ENCODE data around the gene TRIM17.

Gene TRIM17

GRCh38 chr1:228414511-228415211 lies 2.0 kb downstream of the TRIM17 start:
- no peak for TF ChIP-seq Cebpa-rat (IDR thresholded peaks at IDR 0.05)
- peaks cover 33 to 54% (median 45%) of the 10 kb centered on the region in 11 experiments for H3K27me3 ChIP-seq
- peaks cover 0 to 7% (median 0%) of the 10 kb centered on the region in 11 experiments; a peak in 1 of 22 replicates for H3K9me3 ChIP-seq (replicated peaks in 1 of 11)
- H3K27ac ChIP-seq, result no peak overlapping the region
- peaks cover 0 to 6% (median 0%) of the 10 kb centered on the region in 10 experiments; a peak in 4 of 20 replicates for H3K4me1 ChIP-seq
- H3K4me2 ChIP-seq, result no peak overlapping the region
- H3K36me3 ChIP-seq, result peaks cover 0 to 27% (median 3%) of the 10 kb centered on the region in 11 experiments; a peak in 9 of 22 replicates
- no peak overlapping the region for H3K9ac ChIP-seq
- H4K20me1 ChIP-seq, result peaks cover 0 to 74% (median 21%) of the 10 kb centered on the region in 11 experiments; a peak in 18 of 22 replicates
- no peak overlapping the region for H3K4me3 ChIP-seq

- no peak for TF ChIP-seq Cebpa-rat (IDR thresholded peaks at IDR 0.05)
- Histone ChIP-seq H3K9ac (no peak overlapping the region), H3K9me3 (replicated peaks in 1 of 11) (peaks cover 0 to 7% (median 0%) of the 10 kb centered on the region in 11 experiments; a peak in 1 of 22 replicates), H3K27me3 (peaks cover 33 to 50% (median 43%) of the 10 kb centered on the region in 11 experiments), H3K4me1 (peaks cover 0 to 12% (median 4%) of the 10 kb centered on the region in 10 experiments; a peak in 16 of 20 replicates), H3K4me3 (no peak overlapping the region), H4K20me1 (peaks cover 3 to 75% (median 21%) of the 10 kb centered on the region in 11 experiments; a peak in 19 of 22 replicates), H3K36me3 (peaks cover 0 to 27% (median 3%) of the 10 kb centered on the region in 11 experiments; a peak in 9 of 22 replicates), H3K27ac (no peak overlapping the region), H3K4me2 (no peak overlapping the region)
Measured at GRCh38 chr1:228413241-228414010, 3.2 kb downstream of the TRIM17 start.

- Histone ChIP-seq H3K4me2 (no peak overlapping the region), H3K4me1 (peaks cover 14 to 25% (median 17%) of the 10 kb centered on the region in 10 experiments), H3K27me3 (peaks cover 23 to 34% (median 26%) of the 10 kb centered on the region in 11 experiments), H3K4me3 (no peak overlapping the region), H3K36me3 (peaks cover 0 to 27% (median 3%) of the 10 kb centered on the region in 11 experiments; a peak in 9 of 22 replicates), H3K9me3 (replicated peaks in 1 of 11) (peaks cover 0 to 7% (median 0%) of the 10 kb centered on the region in 11 experiments; a peak in 1 of 22 replicates), H4K20me1 (peaks cover 0 to 73% (median 25%) of the 10 kb centered on the region in 11 experiments; a peak in 18 of 22 replicates), H3K27ac (no peak overlapping the region), H3K9ac (no peak overlapping the region)
- TF ChIP-seq Cebpa-rat (IDR thresholded peaks at IDR 0.05), result no peak
Measured at GRCh38 chr1:228411548-228412430, 4.9 kb downstream of the TRIM17 start.

GRCh38 chr1:228411121-228411520 lies 5.5 kb downstream of the TRIM17 start:
- Histone ChIP-seq H3K27ac (no peak overlapping the region), H3K9ac (no peak overlapping the region), H3K4me3 (no peak overlapping the region), H3K9me3 (replicated peaks in 1 of 11) (peaks cover 0 to 5% (median 0%) of the 10 kb centered on the region in 11 experiments; a peak in 1 of 22 replicates), H3K4me1 (peaks cover 14 to 25% (median 17%) of the 10 kb centered on the region in 10 experiments), H3K27me3 (peaks cover 17 to 27% (median 20%) of the 10 kb centered on the region in 11 experiments), H4K20me1 (peaks cover 4 to 74% (median 27%) of the 10 kb centered on the region in 11 experiments; a peak in 19 of 22 replicates), H3K36me3 (peaks cover 0 to 27% (median 3%) of the 10 kb centered on the region in 11 experiments; a peak in 9 of 22 replicates), H3K4me2 (no peak overlapping the region)
- no peak for TF ChIP-seq Cebpa-rat (IDR thresholded peaks at IDR 0.05)

- H3K9ac ChIP-seq, result no peak overlapping the region
- TF ChIP-seq Cebpa-rat (IDR thresholded peaks at IDR 0.05), result no peak
- H4K20me1 ChIP-seq, result peaks cover 8 to 74% (median 24%) of the 10 kb centered on the region in 11 experiments; a peak in 21 of 22 replicates
- H3K27me3 ChIP-seq, result peaks cover 13 to 23% (median 15%) of the 10 kb centered on the region in 11 experiments
- peaks cover 14 to 25% (median 17%) of the 10 kb centered on the region in 10 experiments for H3K4me1 ChIP-seq
- no peak overlapping the region for H3K4me2 ChIP-seq
- H3K9me3 ChIP-seq (replicated peaks in 1 of 11), result 0 out of 22 replicates have a peak, but pooled peaks cover 0 to under 1% (median 0%) of the 10 kb centered on the region in 11 experiments
- H3K36me3 ChIP-seq, result peaks cover 0 to 27% (median 3%) of the 10 kb centered on the region in 11 experiments; a peak in 9 of 22 replicates
- no peak overlapping the region for H3K27ac ChIP-seq
- H3K4me3 ChIP-seq, result no peak overlapping the region
Measured at GRCh38 chr1:228410671-228411070, 6.0 kb downstream of the TRIM17 start.

GRCh38 chr1:228410015-228410414 lies 6.6 kb downstream of the TRIM17 start:
- H3K9ac ChIP-seq, result no peak overlapping the region
- H3K36me3 ChIP-seq, result peaks cover 0 to 27% (median 3%) of the 10 kb centered on the region in 11 experiments; a peak in 10 of 22 replicates
- no peak; a peak in 1 of 22 replicates for TF ChIP-seq Cebpa-rat (IDR thresholded peaks at IDR 0.05)
- peaks cover 19 to 30% (median 23%) of the 10 kb centered on the region in 10 experiments for H3K4me1 ChIP-seq
- peaks cover 6 to 16% (median 9%) of the 10 kb centered on the region in 11 experiments for H3K27me3 ChIP-seq
- H3K4me3 ChIP-seq, result no peak overlapping the region
- peak overlapping the region in 1 of 11 experiments; percentile 21; a peak in 1 of 22 replicates for H3K4me2 ChIP-seq
- peaks cover 9 to 74% (median 28%) of the 10 kb centered on the region in 11 experiments; a peak in 21 of 22 replicates for H4K20me1 ChIP-seq
- H3K9me3 ChIP-seq (replicated peaks in 1 of 11), result no peaks in the 10 kb centered on the region
- H3K27ac ChIP-seq, result no peak overlapping the region

- H3K36me3 ChIP-seq, result peaks cover 5 to 27% (median 7%) of the 10 kb centered on the region in 11 experiments; a peak in 19 of 22 replicates
- H4K20me1 ChIP-seq, result peaks cover 16 to 74% (median 31%) of the 10 kb centered on the region in 11 experiments; a peak in 21 of 22 replicates
- H3K4me3 ChIP-seq, result no peak overlapping the region
- H3K4me2 ChIP-seq, result peak overlapping the region in 7 of 11 experiments; percentile 91 to 98 (median 92); a peak in 11 of 22 replicates
- H3K9ac ChIP-seq, result 0 out of 22 replicates have a peak overlapping the region, but pooled peaks of 1 of the 11 experiments have one; percentile 5
- H3K27ac ChIP-seq, result no peak overlapping the region
- no peak for TF ChIP-seq Cebpa-rat (IDR thresholded peaks at IDR 0.05)
- H3K9me3 ChIP-seq (replicated peaks in 1 of 11), result no peaks in the 10 kb centered on the region
- H3K27me3 ChIP-seq, result peaks cover 0 to 8% (median 0%) of the 10 kb centered on the region in 11 experiments; a peak in 7 of 22 replicates
- peaks cover 28 to 38% (median 32%) of the 10 kb centered on the region in 10 experiments for H3K4me1 ChIP-seq
Measured at GRCh38 chr1:228408869-228409805, 7.5 kb downstream of the TRIM17 start.

Measured in BLaER1 treated with 17β-estradiol and CSF1 and Interleukin-3, amounts not matched to agents 10 nM and 100 nM (cell line).